ENCODE measurements around the gene NUDT16. TPM values are rescaled to one million over a fixed set of nuclear protein-coding genes. Genes with fewer than 3 reads are reported as not detected.

Gene NUDT16
- total and polyA plus RNA-seq, 9 of the 15 experiments (the other 6 are each of a cell fraction or from before 2014, with no cell fraction given) = 1.5 to 11.4 (median 7.6) TPM

GRCh38 chr3:131361464-131362421, 19.8 kb upstream of the NUDT16 start (continued):
- no peak for TF ChIP-seq MTA3 (IDR thresholded peaks at IDR 0.05; ENCODE audit: borderline replicate concordance)
- TF ChIP-seq ADNP (tag; IDR thresholded peaks at IDR 0.05) = no peak
- no peak for TF ChIP-seq ZNF217 (CRISPR knock-in tag; IDR thresholded peaks at IDR 0.05)
- no peak for TF ChIP-seq TOE1 (IDR thresholded peaks at IDR 0.05; ENCODE audit: borderline replicate concordance)
- no peak for TF ChIP-seq TOE1 (CRISPR knock-in tag; IDR thresholded peaks at IDR 0.05; ENCODE audit: borderline replicate concordance, low read depth)
- TF ChIP-seq, protein P1, sequence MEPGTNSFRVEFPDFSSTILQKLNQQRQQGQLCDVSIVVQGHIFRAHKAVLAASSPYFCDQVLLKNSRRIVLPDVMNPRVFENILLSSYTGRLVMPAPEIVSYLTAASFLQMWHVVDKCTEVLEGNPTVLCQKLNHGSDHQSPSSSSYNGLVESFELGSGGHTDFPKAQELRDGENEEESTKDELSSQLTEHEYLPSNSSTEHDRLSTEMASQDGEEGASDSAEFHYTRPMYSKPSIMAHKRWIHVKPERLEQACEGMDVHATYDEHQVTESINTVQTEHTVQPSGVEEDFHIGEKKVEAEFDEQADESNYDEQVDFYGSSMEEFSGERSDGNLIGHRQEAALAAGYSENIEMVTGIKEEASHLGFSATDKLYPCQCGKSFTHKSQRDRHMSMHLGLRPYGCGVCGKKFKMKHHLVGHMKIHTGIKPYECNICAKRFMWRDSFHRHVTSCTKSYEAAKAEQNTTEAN (CRISPR knock-in tag; IDR thresholded peaks at IDR 0.05) = no peak
- no peak for TF ChIP-seq ZNF584 (CRISPR knock-in tag; IDR thresholded peaks at IDR 0.05; ENCODE audit: low read depth)
- peak; percentile 49; the same call in 1 of the 2 replicates for TF ChIP-seq L3MBTL2 (IDR thresholded peaks at IDR 0.05)
- TF ChIP-seq POLR2G (IDR thresholded peaks at IDR 0.05; ENCODE audit: low read depth, low read length) = peak; percentile 82
- TF ChIP-seq, protein P2, sequence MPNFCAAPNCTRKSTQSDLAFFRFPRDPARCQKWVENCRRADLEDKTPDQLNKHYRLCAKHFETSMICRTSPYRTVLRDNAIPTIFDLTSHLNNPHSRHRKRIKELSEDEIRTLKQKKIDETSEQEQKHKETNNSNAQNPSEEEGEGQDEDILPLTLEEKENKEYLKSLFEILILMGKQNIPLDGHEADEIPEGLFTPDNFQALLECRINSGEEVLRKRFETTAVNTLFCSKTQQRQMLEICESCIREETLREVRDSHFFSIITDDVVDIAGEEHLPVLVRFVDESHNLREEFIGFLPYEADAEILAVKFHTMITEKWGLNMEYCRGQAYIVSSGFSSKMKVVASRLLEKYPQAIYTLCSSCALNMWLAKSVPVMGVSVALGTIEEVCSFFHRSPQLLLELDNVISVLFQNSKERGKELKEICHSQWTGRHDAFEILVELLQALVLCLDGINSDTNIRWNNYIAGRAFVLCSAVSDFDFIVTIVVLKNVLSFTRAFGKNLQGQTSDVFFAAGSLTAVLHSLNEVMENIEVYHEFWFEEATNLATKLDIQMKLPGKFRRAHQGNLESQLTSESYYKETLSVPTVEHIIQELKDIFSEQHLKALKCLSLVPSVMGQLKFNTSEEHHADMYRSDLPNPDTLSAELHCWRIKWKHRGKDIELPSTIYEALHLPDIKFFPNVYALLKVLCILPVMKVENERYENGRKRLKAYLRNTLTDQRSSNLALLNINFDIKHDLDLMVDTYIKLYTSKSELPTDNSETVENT (CRISPR knock-in tag; IDR thresholded peaks at IDR 0.05) = 0 out of 2 replicates have a peak, but pooled peaks have one; percentile 32
- TF ChIP-seq, protein P3, sequence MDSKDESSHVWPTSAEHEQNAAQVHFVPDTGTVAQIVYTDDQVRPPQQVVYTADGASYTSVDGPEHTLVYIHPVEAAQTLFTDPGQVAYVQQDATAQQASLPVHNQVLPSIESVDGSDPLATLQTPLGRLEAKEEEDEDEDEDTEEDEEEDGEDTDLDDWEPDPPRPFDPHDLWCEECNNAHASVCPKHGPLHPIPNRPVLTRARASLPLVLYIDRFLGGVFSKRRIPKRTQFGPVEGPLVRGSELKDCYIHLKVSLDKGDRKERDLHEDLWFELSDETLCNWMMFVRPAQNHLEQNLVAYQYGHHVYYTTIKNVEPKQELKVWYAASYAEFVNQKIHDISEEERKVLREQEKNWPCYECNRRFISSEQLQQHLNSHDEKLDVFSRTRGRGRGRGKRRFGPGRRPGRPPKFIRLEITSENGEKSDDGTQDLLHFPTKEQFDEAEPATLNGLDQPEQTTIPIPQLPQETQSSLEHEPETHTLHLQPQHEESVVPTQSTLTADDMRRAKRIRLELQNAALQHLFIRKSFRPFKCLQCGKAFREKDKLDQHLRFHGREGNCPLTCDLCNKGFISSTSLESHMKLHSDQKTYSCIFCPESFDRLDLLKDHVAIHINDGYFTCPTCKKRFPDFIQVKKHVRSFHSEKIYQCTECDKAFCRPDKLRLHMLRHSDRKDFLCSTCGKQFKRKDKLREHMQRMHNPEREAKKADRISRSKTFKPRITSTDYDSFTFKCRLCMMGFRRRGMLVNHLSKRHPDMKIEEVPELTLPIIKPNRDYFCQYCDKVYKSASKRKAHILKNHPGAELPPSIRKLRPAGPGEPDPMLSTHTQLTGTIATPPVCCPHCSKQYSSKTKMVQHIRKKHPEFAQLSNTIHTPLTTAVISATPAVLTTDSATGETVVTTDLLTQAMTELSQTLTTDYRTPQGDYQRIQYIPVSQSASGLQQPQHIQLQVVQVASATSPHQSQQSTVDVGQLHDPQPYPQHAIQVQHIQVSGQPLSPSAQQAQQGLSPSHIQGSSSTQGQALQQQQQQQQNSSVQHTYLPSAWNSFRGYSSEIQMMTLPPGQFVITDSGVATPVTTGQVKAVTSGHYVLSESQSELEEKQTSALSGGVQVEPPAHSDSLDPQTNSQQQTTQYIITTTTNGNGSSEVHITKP (IDR thresholded peaks at IDR 0.05; ENCODE audit: partially characterized antibody) = peak; percentile 77
- no peak for TF ChIP-seq ZNF124 (CRISPR knock-in tag; IDR thresholded peaks at IDR 0.05)
- TF ChIP-seq POLR2A (conservative IDR thresholded peaks at IDR 0.05) = peak; percentile 71; the same call in 1 of the 2 replicates
- no peak for TF ChIP-seq SRSF1 (IDR thresholded peaks at IDR 0.05; ENCODE audit: low read depth, low read length)

All from K562 (cell line).